Omental fat pad (tissue), 4 donors: ENCODE results near the gene TRIO. TPM values are rescaled to one million over a fixed set of nuclear protein-coding genes. Genes with fewer than 3 reads are reported as not detected.
A peak's percentile ranks its signal among the peaks of the same experiment; 100 is the strongest.

Source experiments
- ATAC-seq: fragments of 150-250 bp; one replicate; pipeline ENCODE4 v1.9.1; 2016; ENCODE audit warnings: mild to moderate bottlenecking, moderate library complexity; ENCODE audit not compliant: low FRiP score
- DNase-seq: peaks from one replicate; pipeline ENCODE4 v3.0.0-alpha.2; 2019; ENCODE audit warnings: low spot score
- total RNA-seq, 4 donors: library from RNA; depleted of rRNA; stranded (reverse); fragments of >200 nt; gene quantifications; one replicate each; pipeline ENCODE4 v1.1.0, GENCODE V29; 2016
- TF ChIP-seq, protein P1 (sequence below), 3 donors: fragments of 450-650 bp; IDR thresholded peaks; one replicate each; pipeline ENCODE4 v1.5.1; 2016 to 2017; ENCODE audit warnings: antibody characterized with exemption in 3 of 3, mild to moderate bottlenecking in 3 of 3, moderate library complexity in 2 of 3

The TRIO gene
- total RNA-seq, 4 donors from 2014 or later: 125 to 370 (median 193) TPM

DNA sequence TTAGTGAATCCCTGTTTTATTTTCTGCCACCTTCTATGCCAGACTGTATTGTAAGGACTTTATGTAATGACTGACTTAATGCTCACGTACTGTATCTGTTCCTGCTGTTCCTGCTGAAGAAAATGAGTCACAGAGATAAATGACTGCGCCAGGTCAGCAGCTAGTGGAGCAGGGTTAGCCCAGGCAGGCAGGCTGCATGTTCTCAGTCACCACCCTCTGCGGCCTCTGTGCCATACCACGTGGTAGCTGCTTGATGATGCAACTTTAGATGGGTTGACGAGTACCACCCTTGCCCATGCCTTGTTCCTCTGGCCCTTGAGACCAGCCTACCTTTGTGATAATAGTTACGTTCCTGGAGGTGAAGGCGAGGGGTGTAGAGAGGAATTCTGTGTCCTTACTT, 161.9 kb downstream of the TRIO start:
- ATAC-seq (no peak), DNase-seq (no peak)
- TF ChIP-seq, protein P1, sequence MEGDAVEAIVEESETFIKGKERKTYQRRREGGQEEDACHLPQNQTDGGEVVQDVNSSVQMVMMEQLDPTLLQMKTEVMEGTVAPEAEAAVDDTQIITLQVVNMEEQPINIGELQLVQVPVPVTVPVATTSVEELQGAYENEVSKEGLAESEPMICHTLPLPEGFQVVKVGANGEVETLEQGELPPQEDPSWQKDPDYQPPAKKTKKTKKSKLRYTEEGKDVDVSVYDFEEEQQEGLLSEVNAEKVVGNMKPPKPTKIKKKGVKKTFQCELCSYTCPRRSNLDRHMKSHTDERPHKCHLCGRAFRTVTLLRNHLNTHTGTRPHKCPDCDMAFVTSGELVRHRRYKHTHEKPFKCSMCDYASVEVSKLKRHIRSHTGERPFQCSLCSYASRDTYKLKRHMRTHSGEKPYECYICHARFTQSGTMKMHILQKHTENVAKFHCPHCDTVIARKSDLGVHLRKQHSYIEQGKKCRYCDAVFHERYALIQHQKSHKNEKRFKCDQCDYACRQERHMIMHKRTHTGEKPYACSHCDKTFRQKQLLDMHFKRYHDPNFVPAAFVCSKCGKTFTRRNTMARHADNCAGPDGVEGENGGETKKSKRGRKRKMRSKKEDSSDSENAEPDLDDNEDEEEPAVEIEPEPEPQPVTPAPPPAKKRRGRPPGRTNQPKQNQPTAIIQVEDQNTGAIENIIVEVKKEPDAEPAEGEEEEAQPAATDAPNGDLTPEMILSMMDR (IDR thresholded peaks at IDR 0.05): no peak

DNA sequence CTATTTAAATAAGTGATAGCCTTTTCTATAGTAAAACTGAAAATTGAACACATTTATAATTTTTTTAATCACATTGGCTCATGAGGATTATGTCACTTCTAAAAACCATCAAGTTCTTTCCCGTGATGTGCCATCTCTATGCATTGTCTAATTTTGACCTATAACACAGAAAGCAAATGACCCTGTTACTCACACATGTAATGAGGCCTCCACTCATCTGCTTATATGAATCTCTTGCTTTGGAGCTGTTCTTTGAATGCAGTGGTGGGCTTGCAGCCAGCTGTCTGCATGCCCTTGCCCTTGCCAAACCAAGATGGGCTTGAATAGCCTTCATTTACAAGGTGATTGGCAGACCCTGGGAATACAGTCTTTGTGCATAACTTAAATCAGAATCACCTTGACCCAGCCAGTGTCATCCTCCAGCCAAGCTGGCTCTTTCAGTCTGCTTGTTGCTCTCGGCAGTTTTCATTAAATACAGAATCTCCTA, 163.2 kb downstream of the TRIO start:
- no peak for DNase-seq
- TF ChIP-seq, protein P1 (IDR thresholded peaks at IDR 0.05): no peak
- no peak for ATAC-seq

DNA sequence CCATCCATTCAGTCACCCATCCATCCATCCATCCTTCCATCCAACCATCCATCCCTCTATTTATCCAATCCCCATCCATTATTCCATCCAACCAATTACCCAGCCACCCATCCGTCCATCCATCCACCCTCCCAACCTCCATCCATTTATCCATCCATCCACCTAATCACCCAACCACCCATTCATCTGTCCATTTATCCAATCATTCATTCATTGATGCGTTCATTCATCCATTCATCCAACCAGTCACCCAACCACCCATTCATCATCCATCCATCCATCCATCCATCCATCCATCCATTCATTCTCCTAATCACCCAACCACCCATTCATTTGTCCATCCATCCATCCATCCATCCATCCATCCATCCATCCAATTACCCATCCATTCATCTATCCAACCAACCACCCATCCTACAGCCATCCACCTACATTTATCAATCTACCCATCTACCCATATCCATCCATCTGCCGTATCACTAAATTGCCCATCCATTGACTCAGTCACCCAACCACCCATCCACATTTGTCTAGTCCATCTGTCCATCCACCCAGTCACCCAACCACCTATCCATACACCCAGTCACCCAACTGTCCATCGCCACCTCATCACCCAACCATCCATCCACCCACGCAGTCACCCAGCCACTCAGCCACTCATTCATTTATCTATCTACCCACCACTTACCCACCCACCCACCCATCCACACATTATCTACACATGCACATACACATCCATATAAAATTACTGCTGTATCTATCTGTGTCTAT, 165.4 kb downstream of the TRIO start:
- TF ChIP-seq, protein P1 (IDR thresholded peaks at IDR 0.05): no peak
- ATAC-seq: no peak
- DNase-seq: no peak

DNA sequence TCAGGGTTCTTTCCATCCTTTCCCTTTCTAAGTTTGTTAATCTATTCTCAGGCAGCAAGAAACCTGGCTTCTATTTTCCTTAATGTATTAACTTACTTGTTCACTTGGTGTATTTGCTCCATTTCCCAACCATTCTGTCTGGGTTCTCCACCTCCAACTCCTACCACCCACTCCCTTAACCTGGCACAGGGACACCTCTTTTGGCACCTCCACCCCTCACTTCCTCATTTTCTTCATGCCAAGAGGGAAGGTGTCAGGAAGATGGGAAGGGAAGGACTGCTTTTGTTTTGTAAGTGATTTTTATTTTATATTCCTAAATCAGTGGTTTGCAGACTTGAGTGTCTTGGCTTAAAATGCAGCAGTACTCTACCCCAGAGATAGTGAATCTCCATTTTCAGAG, 166.1 kb downstream of the TRIO start:
- no peak for DNase-seq
- no peak for ATAC-seq
- TF ChIP-seq, protein P1 (IDR thresholded peaks at IDR 0.05): no peak

- DNase-seq: no peak
- TF ChIP-seq, protein P1 (IDR thresholded peaks at IDR 0.05): no peak
- ATAC-seq: peak; percentile 26
Observed at GRCh38 chr5:14309878-14310531, 166.9 kb downstream of the TRIO start.

DNA sequence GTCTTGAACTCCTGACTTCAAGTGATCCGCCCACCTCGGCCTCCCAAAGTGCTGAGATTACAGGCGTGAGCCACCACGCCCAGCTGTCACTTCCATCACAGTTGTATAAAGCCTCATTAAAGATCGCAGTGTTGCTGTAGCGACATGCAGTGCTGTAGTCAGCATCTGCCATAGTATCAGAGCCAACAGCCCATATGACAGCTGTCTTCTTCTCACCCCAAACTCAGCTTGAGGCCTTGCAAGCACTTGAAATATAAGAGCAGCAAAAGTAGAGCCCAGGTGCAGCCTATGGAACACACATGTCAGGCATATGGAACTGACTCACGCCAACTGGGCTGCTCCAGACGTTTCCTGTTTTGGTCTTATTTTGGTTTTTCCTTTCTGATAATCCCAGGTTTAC, 167.8 kb downstream of the TRIO start:
- TF ChIP-seq, protein P1 (IDR thresholded peaks at IDR 0.05): no peak
- ATAC-seq (no peak), DNase-seq (no peak)
